Measurements from ENCODE around the gene RFTN2. TPM values are rescaled to one million over a fixed set of nuclear protein-coding genes. Genes with fewer than 3 reads are reported as not detected.

Gene RFTN2
- total and polyA plus RNA-seq, 2 of the 13 experiments (the other 11 are each of a cell fraction or from before 2014, with no cell fraction given) = not detected

GRCh38 chr2:197547163-197547900 is 128.1 kb downstream of the RFTN2 start:
- Histone ChIP-seq H3K27me3 (ENCODE audit: control insufficient read depth in 1 of 2, insufficient read depth in 2 of 2, low read length in 2 of 2) (no peaks in the 10 kb centered on the region), H2AFZ (ENCODE audit: low read length) (no peak overlapping the region), H3K4me1 (ENCODE audit: insufficient read depth, low read length) (peaks cover 7% of the 10 kb centered on the region; the same call in 1 of the 2 replicates), H3K27ac (ENCODE audit: extremely low read length, insufficient read depth, low read length) (no peak overlapping the region), H4K20me1 (ENCODE audit: insufficient read depth, low read length) (no peaks in the 10 kb centered on the region), H3K9ac (ENCODE audit: insufficient read depth, low read depth, low read length) (no peak overlapping the region), H3K4me2 (ENCODE audit: low read depth, low read length) (no peak overlapping the region), H3K79me2 (ENCODE audit: insufficient read depth, low read length) (no peaks in the 10 kb centered on the region), H3K9me3 (ENCODE audit: low read length) (no peaks in the 10 kb centered on the region), H3K36me3 (replicated peaks in 1 of 2; ENCODE audit: control insufficient read depth in 1 of 2, insufficient read depth in 2 of 2, low read length in 2 of 2) (peaks cover 8 to 48% of the 10 kb centered on the region in 2 experiments), H3K4me3 (replicated peaks in 1 of 3; ENCODE audit: insufficient read depth in 1 of 3, low read depth in 2 of 3, low read length in 3 of 3) (no peak overlapping the region)
- intact Hi-C loops (cut with micrococcal nuclease; ENCODE audit: unreplicated experiment) = no loop called here
- FAIRE-seq (no peak), ATAC-seq (no peak), DNase-seq (ENCODE audit: low spot score) (no peak)
- WGBS (ENCODE audit: low lambda C conversion rate) = 95% methylated on average over 5 of the region's 5 CpGs
- BruUV-seq (replicated peaks) = no TSS peak
- in situ Hi-C loops (cut with HindIII; ENCODE audit: extremely low pct_ligation_motif_present, low pct_unique_long_range_greater_than_20kb) = no loop called here
- TF ChIP-seq FOXA3 (CRISPR knock-in tag; IDR thresholded peaks at IDR 0.05) (no peak), ZNF510 (CRISPR knock-in tag; IDR thresholded peaks at IDR 0.05; ENCODE audit: low read depth) (no peak), KLF9 (CRISPR knock-in tag; IDR thresholded peaks at IDR 0.05; ENCODE audit: low read depth) (no peak), KLF11 (CRISPR knock-in tag; IDR thresholded peaks at IDR 0.05) (no peak), ZBTB21 (CRISPR knock-in tag; IDR thresholded peaks at IDR 0.05) (no peak)
- TF ChIP-seq, protein P1, sequence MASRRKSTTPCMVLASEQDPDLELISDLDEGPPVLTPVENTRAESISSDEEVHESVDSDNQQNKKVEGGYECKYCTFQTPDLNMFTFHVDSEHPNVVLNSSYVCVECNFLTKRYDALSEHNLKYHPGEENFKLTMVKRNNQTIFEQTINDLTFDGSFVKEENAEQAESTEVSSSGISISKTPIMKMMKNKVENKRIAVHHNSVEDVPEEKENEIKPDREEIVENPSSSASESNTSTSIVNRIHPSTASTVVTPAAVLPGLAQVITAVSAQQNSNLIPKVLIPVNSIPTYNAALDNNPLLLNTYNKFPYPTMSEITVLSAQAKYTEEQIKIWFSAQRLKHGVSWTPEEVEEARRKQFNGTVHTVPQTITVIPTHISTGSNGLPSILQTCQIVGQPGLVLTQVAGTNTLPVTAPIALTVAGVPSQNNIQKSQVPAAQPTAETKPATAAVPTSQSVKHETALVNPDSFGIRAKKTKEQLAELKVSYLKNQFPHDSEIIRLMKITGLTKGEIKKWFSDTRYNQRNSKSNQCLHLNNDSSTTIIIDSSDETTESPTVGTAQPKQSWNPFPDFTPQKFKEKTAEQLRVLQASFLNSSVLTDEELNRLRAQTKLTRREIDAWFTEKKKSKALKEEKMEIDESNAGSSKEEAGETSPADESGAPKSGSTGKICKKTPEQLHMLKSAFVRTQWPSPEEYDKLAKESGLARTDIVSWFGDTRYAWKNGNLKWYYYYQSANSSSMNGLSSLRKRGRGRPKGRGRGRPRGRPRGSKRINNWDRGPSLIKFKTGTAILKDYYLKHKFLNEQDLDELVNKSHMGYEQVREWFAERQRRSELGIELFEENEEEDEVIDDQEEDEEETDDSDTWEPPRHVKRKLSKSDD (CRISPR knock-in tag; IDR thresholded peaks at IDR 0.05; ENCODE audit: low read depth) = no peak
- TF ChIP-seq, protein P2, sequence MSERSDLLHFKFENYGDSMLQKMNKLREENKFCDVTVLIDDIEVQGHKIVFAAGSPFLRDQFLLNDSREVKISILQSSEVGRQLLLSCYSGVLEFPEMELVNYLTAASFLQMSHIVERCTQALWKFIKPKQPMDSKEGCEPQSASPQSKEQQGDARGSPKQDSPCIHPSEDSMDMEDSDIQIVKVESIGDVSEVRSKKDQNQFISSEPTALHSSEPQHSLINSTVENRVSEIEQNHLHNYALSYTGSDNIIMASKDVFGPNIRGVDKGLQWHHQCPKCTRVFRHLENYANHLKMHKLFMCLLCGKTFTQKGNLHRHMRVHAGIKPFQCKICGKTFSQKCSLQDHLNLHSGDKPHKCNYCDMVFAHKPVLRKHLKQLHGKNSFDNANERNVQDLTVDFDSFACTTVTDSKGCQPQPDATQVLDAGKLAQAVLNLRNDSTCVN (CRISPR knock-in tag; IDR thresholded peaks at IDR 0.05; ENCODE audit: borderline replicate concordance) = no peak
- CTCF ChIA-PET (ENCODE audit: low intra/inter-chr PET ratio, low total read pairs) = no interaction called here
- POLR2A ChIA-PET = interaction anchor here (1.4 kb wide), 1 partner anchor 94 kb away, joined by 3 read pairs; the partner anchor contains the start of gene COQ10B

Data from HepG2 (cell line).